ENCODE measurements around the gene LRRC63.

Gene LRRC63

GRCh38 chr13:46313432-46314257 lies 101.9 kb downstream of the LRRC63 start:
- DNase-seq (ENCODE audit: low read depth) = no peak

- DNase-seq (ENCODE audit: low read depth) = no peak
Measured at GRCh38 chr13:46314587-46314986, 102.9 kb downstream of the LRRC63 start.

GRCh38 chr13:46315036-46315435 lies 103.3 kb downstream of the LRRC63 start:
- no peak for DNase-seq (ENCODE audit: low read depth)

GRCh38 chr13:46315491-46316075 lies 103.9 kb downstream of the LRRC63 start:
- no peak for DNase-seq (ENCODE audit: low read depth)

- no peak for DNase-seq (ENCODE audit: low read depth)
Measured at GRCh38 chr13:46317120-46317519, 105.4 kb downstream of the LRRC63 start.

- DNase-seq (ENCODE audit: low read depth) = no peak
Measured at GRCh38 chr13:46318986-46319385, 107.3 kb downstream of the LRRC63 start.

- no peak for DNase-seq (ENCODE audit: low read depth)
Measured at GRCh38 chr13:46320406-46320805, 108.7 kb downstream of the LRRC63 start.

- no peak for DNase-seq (ENCODE audit: low read depth)
Measured at GRCh38 chr13:46320821-46321220, 109.1 kb downstream of the LRRC63 start.

- peak; percentile 30 for DNase-seq (ENCODE audit: low read depth)
Measured at GRCh38 chr13:46321494-46322225, 109.9 kb downstream of the LRRC63 start.

- no peak for DNase-seq (ENCODE audit: low read depth)
Measured at GRCh38 chr13:46324976-46325375, 113.2 kb downstream of the LRRC63 start.

Measured in stimulated activated CD8-positive, alpha-beta memory T cell treated with anti-CD3 and anti-CD28 coated beads, Interleukin-7, amount 100 ng/mL, for 24 hours (primary cell).